ENCODE measurements around the gene TRIM38.
"Not testable (repeated sequence)": the region's sequence is repeated elsewhere in the genome, so short reads cannot be mapped to it uniquely, and the experiment has no call there.

GRCh38 chr6:26006940-26007305, 44.3 kb downstream of the TRIM38 start:
- TF ChIP-seq TCF7L2, POLR2AphosphoS5 (IDR thresholded peaks at IDR 0.05; ENCODE audit: low read depth, low read length): not testable (repeated sequence)
- TF ChIP-seq, protein P1, sequence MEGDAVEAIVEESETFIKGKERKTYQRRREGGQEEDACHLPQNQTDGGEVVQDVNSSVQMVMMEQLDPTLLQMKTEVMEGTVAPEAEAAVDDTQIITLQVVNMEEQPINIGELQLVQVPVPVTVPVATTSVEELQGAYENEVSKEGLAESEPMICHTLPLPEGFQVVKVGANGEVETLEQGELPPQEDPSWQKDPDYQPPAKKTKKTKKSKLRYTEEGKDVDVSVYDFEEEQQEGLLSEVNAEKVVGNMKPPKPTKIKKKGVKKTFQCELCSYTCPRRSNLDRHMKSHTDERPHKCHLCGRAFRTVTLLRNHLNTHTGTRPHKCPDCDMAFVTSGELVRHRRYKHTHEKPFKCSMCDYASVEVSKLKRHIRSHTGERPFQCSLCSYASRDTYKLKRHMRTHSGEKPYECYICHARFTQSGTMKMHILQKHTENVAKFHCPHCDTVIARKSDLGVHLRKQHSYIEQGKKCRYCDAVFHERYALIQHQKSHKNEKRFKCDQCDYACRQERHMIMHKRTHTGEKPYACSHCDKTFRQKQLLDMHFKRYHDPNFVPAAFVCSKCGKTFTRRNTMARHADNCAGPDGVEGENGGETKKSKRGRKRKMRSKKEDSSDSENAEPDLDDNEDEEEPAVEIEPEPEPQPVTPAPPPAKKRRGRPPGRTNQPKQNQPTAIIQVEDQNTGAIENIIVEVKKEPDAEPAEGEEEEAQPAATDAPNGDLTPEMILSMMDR (IDR thresholded peaks at IDR 0.05), result not testable (repeated sequence)
- TF ChIP-seq, protein P2, sequence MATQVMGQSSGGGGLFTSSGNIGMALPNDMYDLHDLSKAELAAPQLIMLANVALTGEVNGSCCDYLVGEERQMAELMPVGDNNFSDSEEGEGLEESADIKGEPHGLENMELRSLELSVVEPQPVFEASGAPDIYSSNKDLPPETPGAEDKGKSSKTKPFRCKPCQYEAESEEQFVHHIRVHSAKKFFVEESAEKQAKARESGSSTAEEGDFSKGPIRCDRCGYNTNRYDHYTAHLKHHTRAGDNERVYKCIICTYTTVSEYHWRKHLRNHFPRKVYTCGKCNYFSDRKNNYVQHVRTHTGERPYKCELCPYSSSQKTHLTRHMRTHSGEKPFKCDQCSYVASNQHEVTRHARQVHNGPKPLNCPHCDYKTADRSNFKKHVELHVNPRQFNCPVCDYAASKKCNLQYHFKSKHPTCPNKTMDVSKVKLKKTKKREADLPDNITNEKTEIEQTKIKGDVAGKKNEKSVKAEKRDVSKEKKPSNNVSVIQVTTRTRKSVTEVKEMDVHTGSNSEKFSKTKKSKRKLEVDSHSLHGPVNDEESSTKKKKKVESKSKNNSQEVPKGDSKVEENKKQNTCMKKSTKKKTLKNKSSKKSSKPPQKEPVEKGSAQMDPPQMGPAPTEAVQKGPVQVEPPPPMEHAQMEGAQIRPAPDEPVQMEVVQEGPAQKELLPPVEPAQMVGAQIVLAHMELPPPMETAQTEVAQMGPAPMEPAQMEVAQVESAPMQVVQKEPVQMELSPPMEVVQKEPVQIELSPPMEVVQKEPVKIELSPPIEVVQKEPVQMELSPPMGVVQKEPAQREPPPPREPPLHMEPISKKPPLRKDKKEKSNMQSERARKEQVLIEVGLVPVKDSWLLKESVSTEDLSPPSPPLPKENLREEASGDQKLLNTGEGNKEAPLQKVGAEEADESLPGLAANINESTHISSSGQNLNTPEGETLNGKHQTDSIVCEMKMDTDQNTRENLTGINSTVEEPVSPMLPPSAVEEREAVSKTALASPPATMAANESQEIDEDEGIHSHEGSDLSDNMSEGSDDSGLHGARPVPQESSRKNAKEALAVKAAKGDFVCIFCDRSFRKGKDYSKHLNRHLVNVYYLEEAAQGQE (IDR thresholded peaks at IDR 0.05; ENCODE audit: insufficient read depth in 1 of 2, low read depth in 2 of 2, low read length in 1 of 2), result not testable (repeated sequence)

Data from Panc1 (cell line).